Measurements from ENCODE around the gene COL1A1.

The COL1A1 gene

GRCh38 chr17:50203086-50203485 is 1.7 kb upstream of the COL1A1 start:
- in situ Hi-C loops (cut with HindIII; ENCODE audit: low sequenced_read_pairs) = loop anchor here (5.0 kb wide), 3 partner anchors 64 to 96 kb away; no protein-coding TSS in a partner anchor

- in situ Hi-C loops (cut with HindIII; ENCODE audit: low sequenced_read_pairs) = loop anchor here (5.0 kb wide), 3 partner anchors 67 to 93 kb away; no protein-coding TSS in a partner anchor
Measured at GRCh38 chr17:50200457-50201275, 765 bp downstream of the COL1A1 start.

GRCh38 chr17:50199803-50200456 is 1.5 kb downstream of the COL1A1 start:
- in situ Hi-C loops (cut with HindIII; ENCODE audit: low sequenced_read_pairs) = loop anchor here (5.0 kb wide), 3 partner anchors 67 to 93 kb away; no protein-coding TSS in a partner anchor

GRCh38 chr17:50199211-50199802 is 2.1 kb downstream of the COL1A1 start:
- in situ Hi-C loops (cut with HindIII; ENCODE audit: low sequenced_read_pairs) = no loop called here

- in situ Hi-C loops (cut with HindIII; ENCODE audit: low sequenced_read_pairs) = no loop called here
Measured at GRCh38 chr17:50198026-50198669, 3.3 kb downstream of the COL1A1 start.

GRCh38 chr17:50196826-50197225 is 4.6 kb downstream of the COL1A1 start:
- in situ Hi-C loops (cut with HindIII; ENCODE audit: low sequenced_read_pairs) = no loop called here

GRCh38 chr17:50196036-50196435 is 5.4 kb downstream of the COL1A1 start:
- in situ Hi-C loops (cut with HindIII; ENCODE audit: low sequenced_read_pairs) = no loop called here

GRCh38 chr17:50194934-50195865 is 6.2 kb downstream of the COL1A1 start:
- in situ Hi-C loops (cut with HindIII; ENCODE audit: low sequenced_read_pairs) = no loop called here

- in situ Hi-C loops (cut with HindIII; ENCODE audit: low sequenced_read_pairs) = no loop called here
Measured at GRCh38 chr17:50194140-50194933, 7.1 kb downstream of the COL1A1 start.

GRCh38 chr17:50192618-50193291 is 8.7 kb downstream of the COL1A1 start:
- in situ Hi-C loops (cut with HindIII; ENCODE audit: low sequenced_read_pairs) = no loop called here

- in situ Hi-C loops (cut with HindIII; ENCODE audit: low sequenced_read_pairs) = no loop called here
Measured at GRCh38 chr17:50192144-50192617, 9.2 kb downstream of the COL1A1 start.

GRCh38 chr17:50191359-50192143 is 9.9 kb downstream of the COL1A1 start:
- in situ Hi-C loops (cut with HindIII; ENCODE audit: low sequenced_read_pairs) = no loop called here

GRCh38 chr17:50190603-50191358 is 10.7 kb downstream of the COL1A1 start:
- in situ Hi-C loops (cut with HindIII; ENCODE audit: low sequenced_read_pairs) = no loop called here

- in situ Hi-C loops (cut with HindIII; ENCODE audit: low sequenced_read_pairs) = no loop called here
Measured at GRCh38 chr17:50190293-50190602, 11.2 kb downstream of the COL1A1 start.

GRCh38 chr17:50189550-50190292 is 11.7 kb downstream of the COL1A1 start:
- in situ Hi-C loops (cut with HindIII; ENCODE audit: low sequenced_read_pairs) = no loop called here

GRCh38 chr17:50188921-50189549 is 12.4 kb downstream of the COL1A1 start:
- in situ Hi-C loops (cut with HindIII; ENCODE audit: low sequenced_read_pairs) = no loop called here

Measured in endothelial cell of hepatic sinusoid (primary cell).